BLaER1 (cell line): Measurements from ENCODE around the gene TMEM87B.
"Not testable (repeated sequence)": the region's sequence is repeated elsewhere in the genome, so short reads cannot be mapped to it uniquely, and the experiment has no call there.

Experiments used
- H3K27ac ChIP-seq: shearing (Covaris generic); formaldehyde crosslinking; 2 replicates; pipeline ENCODE4 v1.8.1; 2022
- H3K27me3 ChIP-seq: shearing (Covaris generic); formaldehyde crosslinking; 2 replicates; pipeline ENCODE4 v1.8.1; 2022
- H3K36me3 ChIP-seq: shearing (Covaris generic); formaldehyde crosslinking; 2 replicates; pipeline ENCODE4 v1.8.1; 2022
- H3K4me1 ChIP-seq: shearing (Covaris generic); formaldehyde crosslinking; 2 replicates; pipeline ENCODE4 v1.8.1; 2022
- H3K4me2 ChIP-seq: shearing (Covaris generic); formaldehyde crosslinking; 2 replicates; pipeline ENCODE4 v1.8.1; 2022
- H3K4me3 ChIP-seq: shearing (Covaris generic); formaldehyde crosslinking; 2 replicates; pipeline ENCODE4 v1.8.1; 2022
- H3K9ac ChIP-seq: shearing (Covaris generic); formaldehyde crosslinking; 2 replicates; pipeline ENCODE4 v1.8.1; 2022
- H3K9me3 ChIP-seq: shearing (Covaris generic); formaldehyde crosslinking; 2 replicates; pipeline ENCODE4 v1.8.1; 2022
- H4K20me1 ChIP-seq: shearing (Covaris generic); formaldehyde crosslinking; 2 replicates; pipeline ENCODE4 v1.8.1; 2022
- Cebpa-rat ChIP-seq: shearing (Covaris generic); IDR thresholded peaks from 2 replicates; pipeline ENCODE4 v1.8.1; 2022

The TMEM87B gene

DNA sequence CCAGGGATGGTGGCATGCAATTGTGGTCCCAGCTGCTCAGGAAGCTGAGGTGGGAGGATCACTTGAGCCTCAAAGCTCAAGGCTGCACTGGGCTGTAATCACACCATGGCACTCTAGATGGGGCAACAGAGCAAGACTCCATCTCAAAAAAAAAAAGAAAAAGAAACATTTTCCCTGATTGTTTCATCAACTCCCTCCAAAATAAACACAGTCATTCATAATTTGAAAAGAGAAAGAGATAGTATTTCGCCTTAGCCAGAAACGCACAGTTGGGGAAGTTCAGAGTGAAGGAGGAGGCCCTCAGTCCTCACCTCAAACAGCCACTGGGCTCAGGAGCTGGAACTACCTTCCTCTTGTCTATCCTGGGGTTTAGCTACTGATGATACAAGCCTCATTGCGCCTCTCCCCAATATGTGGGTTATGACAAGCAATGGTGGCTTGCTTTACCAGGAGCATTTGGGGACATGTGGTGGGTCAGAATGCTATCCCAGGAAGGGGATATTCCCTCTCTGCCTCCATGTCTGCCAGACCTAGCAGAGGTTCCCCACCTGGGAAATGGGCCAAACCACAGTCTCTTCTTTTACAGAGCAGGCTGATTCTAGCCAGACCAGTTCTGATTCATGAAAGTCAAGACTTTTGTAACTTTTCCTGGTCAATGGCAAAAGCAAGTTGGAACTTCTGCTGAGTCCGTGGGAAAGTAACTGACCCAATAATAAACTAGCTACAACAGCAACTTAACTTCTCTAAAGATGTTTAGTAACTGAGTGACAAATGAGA is 22.2 kb upstream of the TMEM87B start:
- no peak for TF ChIP-seq Cebpa-rat
- Histone ChIP-seq H3K4me3 (no peak overlapping the region), H3K9ac (no peak overlapping the region), H3K4me1 (no peaks in the 10 kb centered on the region), H4K20me1 (no peaks in the 10 kb centered on the region), H3K9me3 (peaks cover 30% of the 10 kb centered on the region), H3K27ac (no peak overlapping the region), H3K36me3 (no peaks in the 10 kb centered on the region), H3K4me2 (no peak overlapping the region), H3K27me3 (no peaks in the 10 kb centered on the region)

DNA sequence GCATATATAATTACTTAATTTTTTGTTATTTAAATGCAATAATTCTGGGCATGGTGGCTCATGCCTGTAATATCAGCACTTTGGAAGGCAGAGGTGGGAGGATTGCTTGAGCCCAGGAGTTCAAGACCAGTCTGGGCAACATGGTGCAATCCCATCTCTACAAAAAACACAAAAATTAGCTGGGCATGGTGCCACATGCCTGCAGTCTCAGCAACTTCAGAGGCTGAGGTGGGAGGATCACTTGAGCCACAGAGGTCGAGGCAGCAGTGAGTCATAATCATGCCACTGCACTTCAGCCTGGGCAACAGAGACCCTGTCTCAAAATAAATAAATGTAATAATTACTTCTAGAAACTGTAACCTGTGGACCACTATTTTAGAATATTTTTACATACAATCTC is 21.5 kb upstream of the TMEM87B start:
- H3K9me3 ChIP-seq, result peaks cover 35% of the 10 kb centered on the region
- no peaks in the 10 kb centered on the region for H4K20me1 ChIP-seq
- no peaks in the 10 kb centered on the region for H3K4me1 ChIP-seq
- H3K9ac ChIP-seq, result no peak overlapping the region
- H3K36me3 ChIP-seq, result no peaks in the 10 kb centered on the region
- H3K4me2 ChIP-seq, result no peak overlapping the region
- no peaks in the 10 kb centered on the region for H3K27me3 ChIP-seq
- H3K4me3 ChIP-seq, result no peak overlapping the region
- H3K27ac ChIP-seq, result no peak overlapping the region
- no peak for TF ChIP-seq Cebpa-rat

DNA sequence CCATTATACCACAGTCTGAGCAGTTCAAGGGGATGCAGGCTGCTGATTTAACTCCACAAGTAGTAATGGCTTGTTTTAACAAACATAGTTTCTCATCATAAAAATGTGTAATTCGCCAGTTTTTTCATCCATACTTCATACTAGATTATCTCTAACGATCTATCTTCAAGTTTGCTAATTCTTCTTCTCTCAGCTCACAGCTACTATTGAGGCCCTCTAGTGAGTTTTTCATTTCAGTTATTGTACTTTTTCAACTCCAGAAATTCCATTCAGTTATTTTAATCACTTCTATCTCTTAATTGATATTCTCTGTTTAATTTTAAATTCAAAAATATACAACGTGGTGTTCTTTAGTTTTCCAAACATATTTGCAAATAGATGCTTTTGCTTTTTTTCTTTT is 20.1 kb upstream of the TMEM87B start:
- no peak overlapping the region for H3K27ac ChIP-seq
- no peak overlapping the region for H3K9ac ChIP-seq
- no peaks in the 10 kb centered on the region for H3K36me3 ChIP-seq
- no peaks in the 10 kb centered on the region for H4K20me1 ChIP-seq
- H3K9me3 ChIP-seq, result peaks cover 45% of the 10 kb centered on the region
- H3K27me3 ChIP-seq, result no peaks in the 10 kb centered on the region
- no peaks in the 10 kb centered on the region for H3K4me1 ChIP-seq
- no peak overlapping the region for H3K4me2 ChIP-seq
- TF ChIP-seq Cebpa-rat, result no peak
- H3K4me3 ChIP-seq, result no peak overlapping the region

DNA sequence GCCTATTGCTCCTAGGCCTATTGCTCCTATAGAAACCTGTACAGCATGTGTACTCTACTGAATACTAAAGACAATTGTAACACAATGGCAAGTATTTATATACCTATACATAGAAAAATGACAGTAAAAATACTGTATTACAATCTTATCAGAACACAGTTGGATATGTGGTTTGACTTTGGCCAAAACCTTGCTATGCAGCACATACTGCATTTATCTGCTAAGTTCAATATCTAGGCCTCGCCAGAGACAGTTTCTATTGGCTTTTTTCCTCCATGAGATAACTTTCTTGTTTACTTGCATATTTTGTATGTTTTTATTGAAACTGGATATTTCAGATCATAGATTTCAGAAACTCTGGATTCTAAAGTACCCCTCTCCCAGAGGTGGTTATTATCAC is 19.3 kb upstream of the TMEM87B start:
- no peaks in the 10 kb centered on the region for H3K27me3 ChIP-seq
- H3K9ac ChIP-seq, result no peak overlapping the region
- no peak for TF ChIP-seq Cebpa-rat
- H4K20me1 ChIP-seq, result no peaks in the 10 kb centered on the region
- H3K4me2 ChIP-seq, result no peak overlapping the region
- H3K27ac ChIP-seq, result no peak overlapping the region
- no peaks in the 10 kb centered on the region for H3K4me1 ChIP-seq
- H3K36me3 ChIP-seq, result no peaks in the 10 kb centered on the region
- H3K9me3 ChIP-seq, result peaks cover 45% of the 10 kb centered on the region
- no peak overlapping the region for H3K4me3 ChIP-seq

DNA sequence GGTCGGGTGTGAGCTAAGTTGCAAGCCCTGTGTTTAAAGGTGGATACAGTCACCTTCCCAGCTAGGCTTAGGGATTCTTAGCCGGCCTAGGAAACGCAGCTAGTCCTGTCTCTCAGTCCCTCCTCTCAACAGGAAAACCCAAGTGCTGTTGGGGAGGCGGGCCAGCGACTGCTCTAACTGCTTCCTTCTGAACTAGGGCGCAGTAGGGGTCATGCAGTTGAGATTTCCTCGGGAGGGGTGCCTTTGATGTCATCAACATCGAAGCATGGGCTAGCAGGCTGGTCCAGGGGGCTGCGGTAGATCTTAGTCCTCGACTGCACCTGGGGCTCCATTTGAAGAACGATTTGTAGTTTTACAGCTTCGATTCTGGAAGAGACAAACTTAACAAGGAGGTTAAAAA is 15.5 kb upstream of the TMEM87B start:
- H3K4me1 ChIP-seq, H3K4me2 ChIP-seq, H3K4me3 ChIP-seq, H3K36me3 ChIP-seq, H4K20me1 ChIP-seq, H3K9ac ChIP-seq, H3K27me3 ChIP-seq, H3K27ac ChIP-seq: not testable (repeated sequence)
- H3K9me3 ChIP-seq, result peaks cover 44% of the 10 kb centered on the region

DNA sequence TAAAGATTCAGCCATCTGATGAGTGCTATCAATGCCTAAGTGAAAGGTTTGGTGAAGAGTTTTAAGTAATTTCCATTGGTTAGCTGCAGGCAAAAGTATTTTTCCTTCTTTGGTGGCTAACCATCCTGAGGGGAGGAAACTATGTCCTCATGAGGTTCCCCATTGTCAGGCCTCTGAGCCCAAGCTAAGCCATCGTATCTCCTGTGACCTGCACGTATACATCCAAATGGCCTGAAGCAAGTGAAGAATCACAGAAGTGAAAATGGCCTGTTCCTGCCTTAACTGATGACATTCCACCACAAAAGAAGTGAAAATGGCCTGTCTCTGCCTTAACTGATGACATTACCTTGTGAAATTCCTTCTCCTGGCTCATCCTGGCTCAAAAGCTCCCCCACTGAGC is 15.0 kb upstream of the TMEM87B start:
- peaks cover 41% of the 10 kb centered on the region for H3K9me3 ChIP-seq
- H3K4me2 ChIP-seq, H3K4me1 ChIP-seq, H3K4me3 ChIP-seq, H4K20me1 ChIP-seq, H3K27me3 ChIP-seq, H3K9ac ChIP-seq, H3K27ac ChIP-seq, H3K36me3 ChIP-seq: not testable (repeated sequence)

DNA sequence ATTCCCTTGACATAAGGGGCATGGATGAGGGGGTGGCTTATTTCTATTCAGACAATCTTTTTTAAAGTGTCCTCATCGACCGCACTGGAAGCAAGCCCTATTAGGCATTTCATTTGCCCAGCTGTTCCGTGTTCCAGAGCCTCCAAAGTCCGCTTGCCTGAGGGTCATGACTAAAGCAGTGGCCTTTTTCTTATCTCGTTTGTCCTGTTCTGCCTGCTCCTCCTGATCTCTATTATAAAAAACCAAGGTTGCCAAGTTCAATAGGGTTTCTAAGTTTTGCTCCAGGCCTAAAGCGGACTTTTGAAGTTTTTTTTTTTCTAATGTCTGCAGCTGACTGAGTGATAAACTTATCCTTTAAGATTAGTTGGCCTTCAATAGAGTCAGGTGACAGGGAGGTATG is 13.6 kb upstream of the TMEM87B start:
- H3K4me3 ChIP-seq, H3K27me3 ChIP-seq: not testable (repeated sequence)

DNA sequence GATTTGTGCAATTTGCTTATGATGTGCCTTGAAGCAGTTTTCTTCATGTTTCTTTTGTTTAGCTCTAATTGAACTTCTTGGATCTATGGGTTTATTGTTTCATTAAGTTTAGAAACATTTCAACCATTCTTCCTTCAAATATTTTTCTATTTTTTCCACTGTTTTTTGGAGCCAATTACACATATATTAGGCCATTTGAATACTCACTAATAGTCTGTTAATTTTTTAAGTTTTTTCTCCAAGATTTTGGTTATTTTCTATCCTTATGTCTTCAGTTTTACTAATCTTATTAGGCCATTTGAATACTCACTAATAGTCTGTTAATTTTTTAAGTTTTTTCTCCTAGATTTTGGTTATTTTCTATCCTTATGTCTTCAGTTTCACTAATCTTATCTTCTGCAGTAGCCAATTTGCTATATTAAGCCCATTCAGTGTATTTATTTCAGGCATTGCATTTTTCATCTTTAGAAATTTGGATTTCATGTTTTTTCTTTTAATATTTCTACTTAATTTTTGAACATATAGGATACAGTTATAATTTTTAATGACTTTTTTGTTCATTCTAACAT is 9.5 kb upstream of the TMEM87B start:
- no peaks in the 10 kb centered on the region for H3K4me1 ChIP-seq
- H3K36me3 ChIP-seq, result no peaks in the 10 kb centered on the region
- H3K9ac ChIP-seq, result no peak overlapping the region
- no peaks in the 10 kb centered on the region for H3K27me3 ChIP-seq
- TF ChIP-seq Cebpa-rat, result no peak
- H3K9me3 ChIP-seq, result peaks cover 10% of the 10 kb centered on the region
- no peak overlapping the region for H3K4me3 ChIP-seq
- H4K20me1 ChIP-seq, result no peaks in the 10 kb centered on the region
- no peak overlapping the region for H3K4me2 ChIP-seq
- H3K27ac ChIP-seq, result no peak overlapping the region

More for the DNA sequence above, 13.6 kb upstream of the TMEM87B start:
- peaks cover 36% of the 10 kb centered on the region for H3K9me3 ChIP-seq
- H3K36me3 ChIP-seq, H3K4me2 ChIP-seq, H3K27ac ChIP-seq, H3K4me1 ChIP-seq, H3K9ac ChIP-seq, H4K20me1 ChIP-seq: not testable (repeated sequence)

DNA sequence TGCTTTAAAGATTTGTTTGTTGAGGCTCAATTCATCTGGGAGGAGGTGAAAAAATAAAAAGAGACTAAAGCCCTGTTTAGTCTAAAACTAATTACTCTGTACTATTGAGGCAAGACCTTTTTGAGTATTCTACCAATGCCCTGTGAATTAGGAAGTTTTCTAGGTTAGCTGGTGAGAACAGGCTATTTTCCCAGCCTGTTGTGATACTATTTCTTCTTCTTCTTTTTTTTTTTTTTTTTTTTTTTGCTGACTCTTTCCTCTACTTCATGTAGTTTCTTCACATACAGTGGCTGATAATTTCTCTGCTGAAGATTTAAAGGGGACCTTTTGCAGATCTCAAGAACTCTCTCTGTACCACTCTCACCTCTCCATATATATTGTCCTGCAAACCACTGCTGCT is 8.8 kb upstream of the TMEM87B start:
- H3K4me2 ChIP-seq, result no peak overlapping the region
- H3K27me3 ChIP-seq, result no peaks in the 10 kb centered on the region
- no peak overlapping the region for H3K9ac ChIP-seq
- H3K4me3 ChIP-seq, result no peak overlapping the region
- no peak overlapping the region for H3K27ac ChIP-seq
- H3K4me1 ChIP-seq, result no peaks in the 10 kb centered on the region
- H3K36me3 ChIP-seq, result no peaks in the 10 kb centered on the region
- no peaks in the 10 kb centered on the region for H4K20me1 ChIP-seq
- no peak for TF ChIP-seq Cebpa-rat
- H3K9me3 ChIP-seq, result peaks cover 10% of the 10 kb centered on the region

DNA sequence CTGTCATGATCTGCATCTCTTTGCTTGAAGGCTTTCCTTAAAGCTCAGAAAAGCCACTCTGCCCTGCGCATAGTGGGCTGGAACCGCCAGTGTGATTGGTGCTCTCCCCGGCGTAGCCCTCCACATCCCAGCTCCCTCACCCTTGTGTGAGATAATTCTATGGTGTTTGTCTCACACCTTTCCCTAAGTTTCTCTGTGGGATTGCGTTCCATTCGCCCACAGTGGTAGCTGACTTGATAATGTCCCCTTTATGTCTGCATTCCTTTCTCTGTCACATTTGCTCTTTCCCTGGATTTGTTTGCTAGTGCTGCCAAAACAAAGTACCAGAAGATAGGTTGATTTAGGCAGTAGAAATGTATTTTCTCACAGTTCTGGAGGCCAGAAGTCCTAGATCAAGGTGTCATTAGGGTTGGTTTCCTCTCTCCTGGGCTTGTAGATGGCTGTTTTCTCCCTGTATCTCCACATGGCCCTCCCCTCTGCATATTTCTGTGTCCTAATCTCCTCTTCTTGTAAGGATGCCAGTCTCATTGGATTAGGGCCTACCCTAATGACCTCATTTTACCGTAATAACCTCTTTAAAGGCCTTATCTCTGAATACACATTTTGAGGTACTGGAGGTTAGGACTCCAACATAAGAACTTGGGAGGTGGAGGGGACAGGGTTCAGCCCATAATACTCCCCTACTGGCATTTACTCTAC is 7.4 kb upstream of the TMEM87B start:
- H3K27ac ChIP-seq, result no peak overlapping the region
- peaks cover 10% of the 10 kb centered on the region for H3K9me3 ChIP-seq
- no peak overlapping the region for H3K4me2 ChIP-seq
- H3K4me1 ChIP-seq, result no peaks in the 10 kb centered on the region
- H3K4me3 ChIP-seq, result no peak overlapping the region
- H4K20me1 ChIP-seq, result no peaks in the 10 kb centered on the region
- H3K27me3 ChIP-seq, result no peaks in the 10 kb centered on the region
- H3K9ac ChIP-seq, result no peak overlapping the region
- TF ChIP-seq Cebpa-rat, result no peak
- no peaks in the 10 kb centered on the region for H3K36me3 ChIP-seq
